ENCODE data around the gene NCKAP5.

Gene NCKAP5

DNA sequence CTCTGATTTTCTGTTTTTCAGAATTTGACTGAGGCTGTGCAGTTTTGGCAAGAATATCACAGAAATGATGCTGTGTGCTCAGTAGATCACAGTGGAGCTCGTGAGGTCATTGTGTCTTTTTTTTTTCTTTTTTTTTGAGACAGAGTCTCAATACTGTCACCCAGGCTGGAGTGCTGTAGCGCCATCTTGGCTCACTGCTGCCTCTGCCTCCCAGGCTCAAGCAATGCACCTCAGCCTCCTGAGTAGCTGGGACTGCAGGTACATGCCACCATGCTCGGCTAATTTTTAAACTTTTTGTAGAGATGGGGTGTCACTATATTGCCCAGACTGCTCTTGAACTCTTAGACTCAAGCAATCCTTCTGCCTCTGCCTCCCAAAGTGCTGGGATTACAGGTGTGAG lies 203.6 kb downstream of the NCKAP5 start:
- H3K27me3 Mint-ChIP-seq: no peaks in the 10 kb centered on the region
- H3K4me1 Mint-ChIP-seq: no peaks in the 10 kb centered on the region
- no peaks in the 10 kb centered on the region for H3K36me3 Mint-ChIP-seq (ENCODE audit: insufficient read depth)
- H3K4me3 Mint-ChIP-seq: no peak overlapping the region
- H3K9me3 Mint-ChIP-seq: peaks cover 23% of the 10 kb centered on the region
- H3K27ac Mint-ChIP-seq (ENCODE audit: low read depth): no peak overlapping the region
- DNase-seq (ENCODE audit: low spot score in 2 of 2): no peak
- no peak for ATAC-seq (replicated peaks; ENCODE audit: extremely low read depth, poor library complexity, severe bottlenecking)

DNA sequence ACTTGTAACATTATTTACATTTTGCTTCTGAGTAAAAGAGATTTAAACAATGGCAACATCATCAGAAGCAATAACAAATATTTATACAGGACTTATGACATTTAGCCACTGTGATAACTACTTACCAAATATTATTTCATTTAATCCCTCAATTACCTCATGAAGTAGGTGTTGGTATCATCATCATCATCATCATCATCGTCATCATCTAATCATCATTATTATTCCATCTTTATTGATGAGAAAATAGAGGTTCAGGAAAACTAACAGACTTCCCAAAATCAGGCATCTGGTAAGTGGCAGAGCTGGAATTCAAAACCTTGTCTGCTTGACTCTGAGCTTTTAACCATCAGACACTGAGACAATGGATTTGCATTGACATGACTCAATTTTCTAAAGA lies 204.4 kb downstream of the NCKAP5 start:
- Mint-ChIP-seq H3K4me3 (no peak overlapping the region), H3K36me3 (ENCODE audit: insufficient read depth) (no peaks in the 10 kb centered on the region), H3K27ac (ENCODE audit: low read depth) (no peak overlapping the region), H3K27me3 (no peaks in the 10 kb centered on the region), H3K9me3 (peaks cover 19% of the 10 kb centered on the region), H3K4me1 (no peaks in the 10 kb centered on the region)
- no peak for ATAC-seq (replicated peaks; ENCODE audit: extremely low read depth, poor library complexity, severe bottlenecking)
- no peak for DNase-seq (ENCODE audit: low spot score in 2 of 2)

DNA sequence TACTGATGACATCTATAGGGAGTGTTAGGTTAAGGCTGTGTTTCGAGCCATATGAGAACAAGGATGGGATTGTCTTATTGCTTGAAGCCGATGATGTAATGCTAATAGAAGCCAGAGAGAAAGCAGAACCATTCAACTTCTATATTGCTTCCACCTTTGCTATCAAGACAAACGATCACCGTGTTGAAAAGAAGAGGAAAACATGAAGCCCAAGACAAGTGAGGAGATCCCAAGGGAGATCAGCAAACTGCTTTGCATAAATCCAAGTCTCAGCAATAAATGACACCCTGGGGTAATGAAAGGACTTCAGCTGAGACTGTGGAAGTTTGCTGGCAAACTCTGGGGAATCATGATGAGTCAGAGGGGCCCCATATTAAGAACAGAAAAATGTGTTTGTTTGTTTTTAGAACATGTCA lies 206.2 kb downstream of the NCKAP5 start:
- Mint-ChIP-seq H3K4me1 (no peaks in the 10 kb centered on the region), H3K27ac (ENCODE audit: low read depth) (no peak overlapping the region), H3K9me3 (peaks cover 26% of the 10 kb centered on the region), H3K4me3 (no peak overlapping the region), H3K27me3 (no peaks in the 10 kb centered on the region), H3K36me3 (ENCODE audit: insufficient read depth) (no peaks in the 10 kb centered on the region)
- ATAC-seq (replicated peaks; ENCODE audit: extremely low read depth, poor library complexity, severe bottlenecking) (no peak), DNase-seq (ENCODE audit: low spot score in 2 of 2) (no peak)

DNA sequence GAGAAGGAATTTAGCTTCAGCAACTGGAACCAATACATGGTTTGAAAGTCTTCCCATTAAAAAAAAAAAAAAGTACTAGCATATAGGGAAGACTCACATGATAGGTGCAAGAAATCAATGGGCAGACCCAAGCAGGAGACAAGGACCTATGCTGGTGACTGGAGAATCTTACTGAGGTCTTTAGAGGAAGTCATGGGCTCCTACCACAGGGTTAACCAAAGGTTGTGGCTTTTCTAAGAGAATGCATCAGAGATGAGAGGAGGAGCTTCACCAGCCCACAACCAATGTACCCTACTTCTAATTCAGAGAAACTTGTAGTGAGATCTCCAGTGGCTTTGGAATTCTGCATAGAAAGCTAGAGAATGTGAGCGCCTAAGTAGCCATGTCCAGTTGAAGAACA lies 207.4 kb downstream of the NCKAP5 start:
- H3K27ac Mint-ChIP-seq (ENCODE audit: low read depth): no peak overlapping the region
- peaks cover 26% of the 10 kb centered on the region for H3K9me3 Mint-ChIP-seq
- no peak overlapping the region for H3K4me3 Mint-ChIP-seq
- H3K36me3 Mint-ChIP-seq (ENCODE audit: insufficient read depth): no peaks in the 10 kb centered on the region
- H3K27me3 Mint-ChIP-seq: no peaks in the 10 kb centered on the region
- ATAC-seq (replicated peaks; ENCODE audit: extremely low read depth, poor library complexity, severe bottlenecking) (no peak), DNase-seq (ENCODE audit: low spot score in 2 of 2) (no peak)
- no peaks in the 10 kb centered on the region for H3K4me1 Mint-ChIP-seq

DNA sequence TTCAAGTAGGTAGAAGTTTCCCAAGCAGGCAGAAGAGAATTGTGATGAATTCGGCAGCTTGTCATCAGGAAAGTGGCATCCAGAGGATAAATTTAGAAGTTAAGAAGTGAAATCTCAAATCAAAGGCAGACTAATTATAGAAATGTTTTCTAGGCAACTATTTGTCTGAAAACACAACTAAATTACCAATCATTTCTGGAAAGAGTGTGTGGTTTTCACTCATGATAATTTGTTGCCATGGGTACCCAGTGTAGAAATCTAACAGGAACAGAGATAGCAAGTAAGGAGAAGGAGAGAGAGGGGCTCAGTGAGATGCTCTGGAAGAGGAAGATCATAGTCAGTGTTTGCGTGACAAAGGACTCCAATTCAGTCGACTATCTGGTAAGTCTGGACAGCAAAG lies 208.1 kb downstream of the NCKAP5 start:
- H3K36me3 Mint-ChIP-seq (ENCODE audit: insufficient read depth): no peaks in the 10 kb centered on the region
- no peak overlapping the region for H3K27ac Mint-ChIP-seq (ENCODE audit: low read depth)
- H3K4me1 Mint-ChIP-seq: no peaks in the 10 kb centered on the region
- H3K9me3 Mint-ChIP-seq: peaks cover 26% of the 10 kb centered on the region
- H3K27me3 Mint-ChIP-seq: no peaks in the 10 kb centered on the region
- no peak overlapping the region for H3K4me3 Mint-ChIP-seq
- no peak for ATAC-seq (replicated peaks; ENCODE audit: extremely low read depth, poor library complexity, severe bottlenecking)
- DNase-seq (ENCODE audit: low spot score in 2 of 2): no peak

DNA sequence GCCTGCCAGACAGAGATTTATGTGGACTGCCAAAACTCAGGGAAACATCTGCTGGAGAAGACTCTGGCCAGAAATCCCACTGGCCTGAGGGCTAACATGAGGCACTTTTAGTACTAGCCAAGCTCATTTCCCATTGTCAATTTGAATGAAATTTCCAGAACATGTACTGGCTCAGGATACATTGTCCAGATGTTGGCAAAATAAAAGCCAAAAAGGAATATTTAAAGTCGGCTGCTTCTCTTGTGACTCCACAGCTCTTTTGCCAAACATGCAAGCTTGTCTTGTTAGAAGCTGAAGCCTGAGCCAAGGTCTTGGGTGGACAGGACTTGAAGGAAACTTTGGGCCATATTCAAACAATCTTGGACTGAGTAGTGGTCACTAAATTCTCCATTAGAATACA lies 215.5 kb downstream of the NCKAP5 start:
- H3K27me3 Mint-ChIP-seq: no peaks in the 10 kb centered on the region
- DNase-seq (ENCODE audit: low spot score in 2 of 2) (no peak), ATAC-seq (replicated peaks; ENCODE audit: extremely low read depth, poor library complexity, severe bottlenecking) (no peak)
- H3K4me3 Mint-ChIP-seq: no peak overlapping the region
- no peak overlapping the region for H3K27ac Mint-ChIP-seq (ENCODE audit: low read depth)
- H3K4me1 Mint-ChIP-seq: no peaks in the 10 kb centered on the region
- no peaks in the 10 kb centered on the region for H3K36me3 Mint-ChIP-seq (ENCODE audit: insufficient read depth)
- peaks cover 18% of the 10 kb centered on the region for H3K9me3 Mint-ChIP-seq

DNA sequence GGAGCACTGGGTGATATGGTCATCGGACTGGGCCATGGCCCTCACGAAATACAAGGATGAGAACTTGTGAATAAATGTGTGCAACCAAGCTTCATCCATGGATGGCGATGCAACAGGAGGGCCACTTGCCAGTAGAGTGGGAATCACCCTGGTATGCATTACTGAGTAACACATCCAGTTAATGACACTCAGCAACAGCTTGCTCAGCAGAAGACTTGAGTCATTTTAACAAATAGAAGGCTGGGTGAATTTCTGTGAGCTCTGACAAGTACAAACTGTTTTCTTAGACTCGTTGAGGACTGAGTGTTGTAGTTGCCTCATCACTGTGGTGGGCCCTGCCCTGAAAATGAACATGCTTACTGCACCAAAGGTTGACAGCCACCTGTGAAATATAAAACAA lies 221.6 kb downstream of the NCKAP5 start:
- Mint-ChIP-seq H3K9me3 (peaks cover 22% of the 10 kb centered on the region), H3K36me3 (ENCODE audit: insufficient read depth) (no peaks in the 10 kb centered on the region), H3K27ac (ENCODE audit: low read depth) (no peak overlapping the region)

DNA sequence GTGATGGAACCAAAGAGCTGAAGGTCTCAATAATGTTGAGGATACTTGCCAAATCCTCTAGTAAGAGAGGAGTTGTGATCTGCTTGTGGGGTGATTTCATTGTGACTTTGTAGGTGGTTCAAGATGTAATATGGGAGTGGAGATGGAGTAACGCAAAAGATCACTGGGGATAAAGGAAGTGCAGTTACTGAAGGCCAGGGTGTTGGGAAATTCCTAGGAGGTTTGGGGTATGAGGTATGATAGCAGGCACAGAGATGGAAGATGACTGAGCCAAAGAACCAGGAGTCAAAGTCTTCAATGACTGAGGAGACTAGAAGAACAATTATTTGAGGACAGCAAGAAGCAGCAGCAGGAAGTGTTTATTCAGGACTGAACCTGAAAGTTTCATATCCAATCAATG lies 222.6 kb downstream of the NCKAP5 start:
- DNase-seq (ENCODE audit: low spot score in 2 of 2) (no peak), ATAC-seq (replicated peaks; ENCODE audit: extremely low read depth, poor library complexity, severe bottlenecking) (no peak)
- H3K4me1 Mint-ChIP-seq: no peaks in the 10 kb centered on the region
- no peak overlapping the region for H3K4me3 Mint-ChIP-seq
- H3K9me3 Mint-ChIP-seq: peaks cover 18% of the 10 kb centered on the region
- H3K36me3 Mint-ChIP-seq (ENCODE audit: insufficient read depth): no peaks in the 10 kb centered on the region
- H3K27ac Mint-ChIP-seq (ENCODE audit: low read depth): no peak overlapping the region
- no peaks in the 10 kb centered on the region for H3K27me3 Mint-ChIP-seq

More for the DNA sequence above, 221.6 kb downstream of the NCKAP5 start:
- Mint-ChIP-seq H3K4me3 (no peak overlapping the region), H3K27me3 (no peaks in the 10 kb centered on the region), H3K4me1 (no peaks in the 10 kb centered on the region)
- ATAC-seq (replicated peaks; ENCODE audit: extremely low read depth, poor library complexity, severe bottlenecking): no peak
- DNase-seq (ENCODE audit: low spot score in 2 of 2): no peak

DNA sequence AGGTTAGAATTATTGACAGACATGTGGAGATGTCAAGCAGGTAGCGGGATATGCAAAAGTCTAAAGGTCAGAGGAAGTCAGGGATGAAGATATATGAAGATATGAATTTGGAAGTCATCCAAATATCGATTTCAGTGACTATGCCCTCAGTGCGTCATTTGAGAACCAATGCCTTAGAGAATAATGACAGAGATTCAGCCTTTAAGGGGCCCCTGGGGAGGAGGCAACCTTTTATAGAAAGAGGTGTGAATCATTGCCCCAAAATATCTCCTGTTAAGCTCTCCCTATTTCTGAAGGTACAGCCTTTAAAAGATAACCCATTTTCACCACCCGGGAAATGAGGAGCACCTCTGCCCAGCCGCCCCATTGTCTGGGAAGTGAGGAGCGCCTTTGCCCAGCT lies 223.4 kb downstream of the NCKAP5 start:
- Mint-ChIP-seq H3K9me3 (peaks cover 21% of the 10 kb centered on the region), H3K27me3 (no peaks in the 10 kb centered on the region), H3K4me3 (no peak overlapping the region), H3K27ac (ENCODE audit: low read depth) (no peak overlapping the region), H3K36me3 (ENCODE audit: insufficient read depth) (no peaks in the 10 kb centered on the region), H3K4me1 (no peaks in the 10 kb centered on the region)
- ATAC-seq (replicated peaks; ENCODE audit: extremely low read depth, poor library complexity, severe bottlenecking) (no peak), DNase-seq (ENCODE audit: low spot score in 2 of 2) (no peak)

DNA sequence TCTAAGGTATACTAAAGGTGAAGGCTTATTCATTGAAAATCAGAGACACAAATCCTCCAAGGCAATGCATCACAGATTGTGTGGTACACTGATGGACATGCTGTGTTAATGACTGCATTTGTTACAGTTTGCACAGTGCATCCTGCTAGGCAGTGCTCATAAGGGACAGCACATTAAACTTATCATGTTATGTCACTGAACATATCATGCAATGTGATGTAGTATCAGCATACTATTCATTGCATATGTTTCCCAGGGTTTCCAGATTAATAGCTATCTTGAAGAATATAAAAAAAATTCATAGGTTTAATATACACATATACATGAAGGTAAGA lies 225.3 kb downstream of the NCKAP5 start:
- no peaks in the 10 kb centered on the region for H3K27me3 Mint-ChIP-seq
- H3K4me3 Mint-ChIP-seq: no peak overlapping the region
- H3K4me1 Mint-ChIP-seq: no peaks in the 10 kb centered on the region
- H3K9me3 Mint-ChIP-seq: peaks cover 21% of the 10 kb centered on the region
- DNase-seq (ENCODE audit: low spot score in 2 of 2) (no peak), ATAC-seq (replicated peaks; ENCODE audit: extremely low read depth, poor library complexity, severe bottlenecking) (no peak)
- H3K36me3 Mint-ChIP-seq (ENCODE audit: insufficient read depth): no peaks in the 10 kb centered on the region
- H3K27ac Mint-ChIP-seq (ENCODE audit: low read depth): no peak overlapping the region

DNA sequence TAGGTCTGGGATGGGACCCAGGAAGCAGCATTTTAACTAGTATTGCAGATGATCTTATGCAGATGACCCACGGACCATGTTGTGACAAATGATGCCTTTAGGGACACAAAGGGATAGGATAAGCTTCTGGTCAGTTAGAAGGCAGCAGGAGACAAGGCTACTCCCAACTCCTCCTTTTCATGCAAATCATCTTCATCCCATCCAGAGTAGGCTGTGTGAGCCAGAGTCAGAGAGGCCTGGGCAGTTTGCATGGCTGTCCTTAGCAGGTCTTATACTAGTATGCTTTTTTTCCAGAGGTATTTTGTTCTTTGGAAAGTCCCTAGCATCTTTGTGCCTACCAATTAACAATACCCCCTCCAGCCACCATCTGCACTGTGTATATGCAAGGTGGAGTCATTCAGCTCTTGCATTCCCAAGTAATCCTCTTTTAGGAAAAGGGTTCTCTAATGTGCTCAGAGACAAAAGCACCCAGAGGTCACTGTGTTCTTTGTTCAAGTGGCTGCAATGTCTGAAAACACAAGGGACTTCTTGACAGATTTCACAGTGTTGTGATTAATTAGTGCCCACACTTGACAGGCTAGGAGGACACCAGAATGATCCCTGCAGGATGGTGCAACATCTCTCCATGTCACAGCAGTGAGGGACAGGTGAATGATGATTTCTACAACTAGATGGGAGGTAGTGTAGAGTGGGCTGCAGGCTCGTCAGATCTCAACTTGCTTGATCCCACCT lies 225.8 kb downstream of the NCKAP5 start:
- DNase-seq (ENCODE audit: low spot score in 2 of 2) (no peak), ATAC-seq (replicated peaks; ENCODE audit: extremely low read depth, poor library complexity, severe bottlenecking) (no peak)
- H3K27ac Mint-ChIP-seq (ENCODE audit: low read depth): no peak overlapping the region
- no peaks in the 10 kb centered on the region for H3K4me1 Mint-ChIP-seq
- no peaks in the 10 kb centered on the region for H3K27me3 Mint-ChIP-seq
- peaks cover 21% of the 10 kb centered on the region for H3K9me3 Mint-ChIP-seq
- H3K36me3 Mint-ChIP-seq (ENCODE audit: insufficient read depth): no peaks in the 10 kb centered on the region
- H3K4me3 Mint-ChIP-seq: no peak overlapping the region

DNA sequence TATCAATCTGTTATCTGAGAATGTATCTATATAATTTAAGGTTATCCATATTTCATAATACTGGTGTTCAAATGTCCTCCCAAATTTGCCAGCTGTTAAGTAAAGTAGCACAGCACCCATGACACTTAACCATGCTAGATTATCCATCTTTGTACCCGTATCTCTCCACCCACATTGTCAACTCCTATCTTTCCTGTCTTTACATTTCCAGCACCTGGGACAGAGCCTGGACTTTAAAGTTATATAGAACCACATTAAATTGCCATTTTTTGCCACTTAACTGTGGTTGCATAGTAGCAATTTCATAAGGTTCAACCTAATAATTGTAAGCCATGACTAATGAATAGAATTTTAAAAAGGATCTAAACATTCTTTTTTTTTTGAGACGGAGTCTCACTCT lies 226.7 kb downstream of the NCKAP5 start:
- H3K36me3 Mint-ChIP-seq (ENCODE audit: insufficient read depth): no peaks in the 10 kb centered on the region
- no peaks in the 10 kb centered on the region for H3K27me3 Mint-ChIP-seq
- peaks cover 21% of the 10 kb centered on the region for H3K9me3 Mint-ChIP-seq
- H3K4me3 Mint-ChIP-seq: no peak overlapping the region
- DNase-seq (ENCODE audit: low spot score in 2 of 2) (no peak), ATAC-seq (replicated peaks; ENCODE audit: extremely low read depth, poor library complexity, severe bottlenecking) (no peak)
- H3K4me1 Mint-ChIP-seq: no peaks in the 10 kb centered on the region
- H3K27ac Mint-ChIP-seq (ENCODE audit: low read depth): no peak overlapping the region

DNA sequence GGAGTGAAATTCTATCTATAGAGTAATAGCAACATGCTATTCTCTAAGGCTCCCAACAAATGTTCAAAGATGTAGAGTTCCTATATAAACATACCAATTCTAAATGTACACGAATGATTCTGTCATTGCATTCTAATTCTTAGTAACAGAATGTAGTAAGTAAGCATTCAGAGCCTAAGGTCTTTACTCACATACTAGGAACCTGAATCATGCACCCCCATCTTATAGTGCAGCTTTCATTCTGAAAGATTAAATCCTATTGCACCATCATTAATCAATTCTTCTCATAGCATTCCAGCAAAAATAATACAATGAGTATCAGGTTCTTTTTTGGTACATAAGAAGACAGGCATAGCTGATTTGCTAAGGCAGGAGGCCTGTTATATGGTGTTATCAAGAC lies 230.0 kb downstream of the NCKAP5 start:
- ATAC-seq (replicated peaks; ENCODE audit: extremely low read depth, poor library complexity, severe bottlenecking) (no peak), DNase-seq (ENCODE audit: low spot score in 2 of 2) (no peak)
- Mint-ChIP-seq H3K27me3 (no peaks in the 10 kb centered on the region), H3K4me1 (no peaks in the 10 kb centered on the region), H3K9me3 (peaks cover 11% of the 10 kb centered on the region), H3K36me3 (ENCODE audit: insufficient read depth) (no peaks in the 10 kb centered on the region), H3K4me3 (no peak overlapping the region), H3K27ac (ENCODE audit: low read depth) (no peak overlapping the region)

DNA sequence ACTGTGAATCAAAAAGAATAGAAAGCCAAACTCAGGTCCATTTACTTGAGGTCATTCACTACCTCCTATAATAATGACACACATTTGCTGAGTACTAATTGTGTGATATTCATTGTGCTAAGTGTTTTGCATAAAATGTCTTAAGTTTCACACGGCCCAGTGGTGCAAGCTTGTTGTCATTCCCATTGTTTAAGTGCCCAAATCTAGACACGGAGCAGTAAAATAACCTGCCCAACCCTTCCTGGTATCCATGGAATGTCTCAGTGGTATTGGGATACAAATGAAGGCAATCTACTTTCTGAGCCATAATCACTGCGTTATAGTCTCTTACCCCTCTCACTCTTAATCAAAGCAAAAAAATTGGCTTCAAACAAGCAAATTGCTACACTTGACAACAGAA lies 233.3 kb downstream of the NCKAP5 start:
- Mint-ChIP-seq H3K27ac (ENCODE audit: low read depth) (no peak overlapping the region), H3K4me3 (no peak overlapping the region), H3K27me3 (no peaks in the 10 kb centered on the region), H3K4me1 (no peaks in the 10 kb centered on the region), H3K36me3 (ENCODE audit: insufficient read depth) (no peaks in the 10 kb centered on the region), H3K9me3 (peaks cover 10% of the 10 kb centered on the region)
- DNase-seq (ENCODE audit: low spot score in 2 of 2) (no peak), ATAC-seq (replicated peaks; ENCODE audit: extremely low read depth, poor library complexity, severe bottlenecking) (no peak)
